ENCODE measurements around the gene CALU.

Gene CALU

DNA sequence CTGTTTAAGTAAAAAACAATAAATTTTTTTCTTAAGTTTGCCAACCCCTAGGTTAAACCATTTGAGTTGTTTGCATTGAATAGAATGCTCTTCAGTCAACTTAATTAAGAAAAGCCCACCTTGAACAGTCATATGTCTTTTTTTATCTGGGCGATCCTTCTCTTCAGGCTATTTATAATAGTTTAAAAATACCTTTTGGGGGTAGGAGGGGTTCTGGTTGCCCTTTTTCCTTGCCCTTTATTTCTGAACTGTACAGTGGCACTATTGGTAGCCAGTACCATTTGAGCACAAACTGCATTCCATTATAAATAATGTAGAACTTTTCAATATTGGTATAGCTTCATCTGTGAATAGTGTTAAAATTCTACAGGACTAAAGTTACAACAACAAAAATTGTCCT lies 13.1 kb downstream of the CALU start:
- no peak for DNase-seq

DNA sequence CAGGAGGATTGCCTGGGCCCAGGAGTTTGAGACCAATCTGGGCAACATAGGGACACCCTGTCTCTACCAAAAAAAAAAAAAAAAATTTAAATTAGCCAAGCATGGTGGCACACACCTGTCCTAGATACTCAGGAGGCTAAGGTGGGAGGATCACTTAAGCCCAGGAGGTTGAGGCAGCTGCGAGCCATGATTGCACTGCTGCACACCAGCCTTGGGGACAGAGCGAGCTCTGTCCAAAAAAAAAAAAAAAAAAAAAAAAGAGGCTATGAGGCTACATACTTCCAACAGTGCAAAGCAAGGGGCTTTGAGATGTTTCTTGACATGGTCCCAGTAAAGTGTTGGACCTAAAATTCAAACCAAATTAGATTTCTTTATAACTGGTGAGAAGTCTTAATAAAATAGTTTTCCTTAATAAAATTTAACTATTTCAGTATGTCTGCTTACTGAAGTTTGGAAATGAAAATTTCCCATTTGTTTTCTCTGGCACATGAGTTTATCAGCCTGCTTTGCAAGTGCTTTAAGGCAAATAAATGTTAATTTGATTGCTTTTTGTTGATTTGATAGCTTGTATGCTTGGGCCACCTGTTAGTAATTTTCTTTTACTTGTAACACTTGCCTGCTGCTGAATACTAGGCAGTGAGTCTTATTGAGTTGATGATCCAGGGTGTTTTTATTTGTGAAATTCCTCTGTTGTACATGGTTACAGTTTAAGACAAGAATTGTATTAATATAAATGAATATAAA lies 16.1 kb downstream of the CALU start:
- no peak for DNase-seq

DNA sequence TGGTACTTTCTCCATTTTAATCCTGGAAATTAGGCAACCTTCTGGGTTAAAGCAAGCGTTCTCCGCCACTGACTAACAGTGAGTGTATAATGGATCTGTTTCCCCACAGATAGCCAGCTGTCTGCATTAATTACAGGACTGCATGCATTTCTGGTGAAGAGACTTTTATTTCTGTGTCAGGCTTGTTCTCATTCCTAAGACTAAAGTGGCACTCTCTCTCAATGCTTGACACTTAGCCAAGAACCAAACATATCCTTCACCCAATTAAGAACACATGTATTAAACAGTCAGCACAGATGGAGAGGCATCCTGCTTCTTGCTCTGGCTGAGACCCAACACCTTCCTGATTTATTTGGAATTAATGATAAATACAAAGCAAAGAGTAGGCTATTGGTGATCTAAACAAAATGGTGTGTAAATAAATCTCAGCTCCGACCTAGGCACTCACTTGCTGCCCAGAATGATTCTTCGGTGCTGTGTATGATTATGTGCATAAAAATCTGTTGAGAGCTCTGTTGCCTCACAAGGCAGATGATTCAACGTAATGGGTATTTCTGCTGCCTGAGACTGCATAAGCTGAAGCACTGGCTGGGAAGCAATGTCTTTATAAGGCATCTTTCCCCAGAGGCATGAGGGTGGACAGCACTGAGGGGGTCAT lies 16.8 kb downstream of the CALU start:
- peak in 1 of 2 experiments; percentile 58 for DNase-seq

DNA sequence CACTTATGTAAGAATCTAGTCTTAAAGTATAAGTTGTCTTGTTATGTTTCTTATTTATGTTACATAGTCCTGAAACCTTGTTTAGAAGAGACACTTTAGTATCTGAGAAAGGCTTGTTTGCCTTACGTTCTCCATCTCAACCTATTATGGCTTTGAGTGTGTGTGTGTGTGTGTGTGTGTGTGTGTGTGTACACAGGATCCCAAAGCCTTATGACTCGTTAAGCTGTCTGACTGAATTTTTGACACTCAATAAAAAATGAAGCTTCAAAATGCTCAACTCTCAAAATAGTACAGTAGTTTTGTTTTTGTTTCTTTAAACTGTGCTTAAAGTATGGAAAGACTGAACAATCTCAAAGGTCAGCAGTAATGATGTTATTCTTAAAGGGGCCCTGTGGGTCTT lies 18.0 kb downstream of the CALU start:
- DNase-seq, result peak in 1 of 2 experiments; percentile 4

DNA sequence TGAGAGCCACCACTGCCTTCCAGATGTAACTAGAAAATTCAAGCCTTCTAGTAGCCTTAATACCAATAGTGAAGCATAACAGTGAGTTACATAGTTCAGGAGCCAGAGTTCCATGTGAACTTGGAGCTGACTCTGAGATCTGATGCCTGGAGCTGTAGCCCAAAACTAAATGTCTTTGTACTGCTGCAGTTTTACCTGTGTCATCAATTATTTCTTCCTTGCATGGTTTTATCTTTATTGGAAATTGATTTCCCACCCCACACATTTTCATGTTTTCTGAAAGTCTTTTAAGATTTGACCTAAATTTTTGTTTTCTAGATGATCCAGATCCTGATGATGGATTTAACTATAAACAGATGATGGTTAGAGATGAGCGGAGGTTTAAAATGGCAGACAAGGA lies 19.4 kb downstream of the CALU start:
- DNase-seq, result no peak

DNA sequence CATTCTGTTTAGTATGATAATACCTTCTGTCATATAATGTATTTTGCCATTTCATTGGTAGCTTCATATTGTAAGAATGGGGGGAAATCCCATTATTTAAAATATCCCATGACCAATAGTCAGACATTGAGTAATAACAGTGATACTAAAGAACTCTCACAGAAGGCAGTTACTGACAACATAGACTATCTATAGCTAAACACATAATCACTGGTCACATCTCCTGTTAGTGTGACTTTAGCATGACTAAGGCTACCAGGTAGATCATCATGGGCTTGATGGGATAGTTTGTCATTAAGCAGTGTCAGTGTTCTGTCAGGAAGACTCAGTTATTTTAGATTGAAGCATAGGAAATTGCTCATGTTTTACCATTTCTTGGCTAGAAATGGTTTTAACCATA lies 20.1 kb downstream of the CALU start:
- DNase-seq, result no peak

DNA sequence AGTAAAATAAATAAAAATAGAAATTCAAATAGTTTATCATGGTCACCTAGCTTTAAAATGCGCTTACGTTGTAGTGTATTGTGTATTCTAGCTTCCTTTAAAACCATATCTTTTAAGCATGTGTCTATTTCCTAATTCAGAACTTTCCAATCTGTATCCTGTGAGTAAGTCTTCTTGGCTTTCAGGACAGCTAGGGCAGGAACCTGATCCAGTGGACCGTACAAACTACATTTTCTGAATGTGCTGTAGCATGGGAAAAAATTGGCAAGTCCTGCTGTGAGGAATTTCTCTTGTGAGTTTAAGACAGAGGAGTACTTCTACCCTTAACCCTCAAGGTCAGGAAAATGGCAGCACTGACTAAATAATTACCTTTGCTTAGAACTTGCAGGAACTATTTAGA lies 24.4 kb downstream of the CALU start:
- no peak for DNase-seq

DNA sequence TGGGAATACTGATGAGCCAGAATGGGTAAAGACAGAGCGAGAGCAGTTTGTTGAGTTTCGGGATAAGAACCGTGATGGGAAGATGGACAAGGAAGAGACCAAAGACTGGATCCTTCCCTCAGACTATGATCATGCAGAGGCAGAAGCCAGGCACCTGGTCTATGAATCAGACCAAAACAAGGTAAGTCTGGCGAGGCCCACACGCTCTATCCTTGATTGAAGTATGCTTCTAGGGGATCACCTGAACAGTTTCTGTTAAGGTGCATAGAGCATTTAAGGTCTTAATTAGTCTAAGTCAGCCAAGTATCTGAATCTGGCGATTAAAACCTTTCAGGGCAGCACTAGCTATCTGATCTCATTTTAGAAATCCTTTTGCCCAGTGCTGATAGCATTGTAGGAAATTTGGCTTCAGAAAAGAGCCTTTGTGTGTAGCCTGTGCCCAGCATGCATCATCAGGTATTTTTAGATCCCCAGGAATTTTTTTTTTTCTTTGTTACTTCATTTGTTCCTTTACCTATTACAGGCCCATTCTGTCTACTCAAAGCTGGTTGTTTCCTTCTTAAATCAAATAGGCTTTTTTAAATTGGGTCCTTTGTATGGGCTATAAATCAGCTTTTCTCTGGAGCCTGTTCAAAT lies 28.4 kb downstream of the CALU start:
- no peak for DNase-seq

DNA sequence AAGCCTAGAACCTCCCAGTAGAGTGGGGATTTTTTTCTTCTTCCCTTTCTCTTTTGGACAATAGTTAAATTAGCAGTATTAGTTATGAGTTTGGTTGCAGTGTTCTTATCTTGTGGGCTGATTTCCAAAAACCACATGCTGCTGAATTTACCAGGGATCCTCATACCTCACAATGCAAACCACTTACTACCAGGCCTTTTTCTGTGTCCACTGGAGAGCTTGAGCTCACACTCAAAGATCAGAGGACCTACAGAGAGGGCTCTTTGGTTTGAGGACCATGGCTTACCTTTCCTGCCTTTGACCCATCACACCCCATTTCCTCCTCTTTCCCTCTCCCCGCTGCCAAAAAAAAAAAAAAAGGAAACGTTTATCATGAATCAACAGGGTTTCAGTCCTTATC lies 31.1 kb downstream of the CALU start:
- no peak for DNase-seq

DNA sequence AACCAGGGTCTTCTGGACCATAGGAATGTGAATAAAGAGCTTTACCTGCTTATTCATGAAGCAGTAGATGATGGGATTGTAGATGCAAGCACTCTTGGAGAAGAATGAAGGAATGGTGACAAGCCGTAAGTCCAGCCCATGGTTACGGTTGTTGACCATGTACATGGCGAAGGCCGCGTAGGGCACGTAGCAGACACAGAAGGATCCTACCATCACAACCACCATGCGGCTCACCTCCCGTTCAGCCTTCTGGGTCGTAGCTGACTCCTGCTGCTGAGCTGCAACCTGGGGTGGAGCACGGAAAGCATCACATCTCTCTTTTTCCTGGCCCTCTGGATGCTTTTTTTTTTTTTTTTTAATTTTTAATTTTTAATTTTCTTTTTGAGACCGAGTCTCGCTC lies 34.4 kb downstream of the CALU start:
- no peak for DNase-seq

DNA sequence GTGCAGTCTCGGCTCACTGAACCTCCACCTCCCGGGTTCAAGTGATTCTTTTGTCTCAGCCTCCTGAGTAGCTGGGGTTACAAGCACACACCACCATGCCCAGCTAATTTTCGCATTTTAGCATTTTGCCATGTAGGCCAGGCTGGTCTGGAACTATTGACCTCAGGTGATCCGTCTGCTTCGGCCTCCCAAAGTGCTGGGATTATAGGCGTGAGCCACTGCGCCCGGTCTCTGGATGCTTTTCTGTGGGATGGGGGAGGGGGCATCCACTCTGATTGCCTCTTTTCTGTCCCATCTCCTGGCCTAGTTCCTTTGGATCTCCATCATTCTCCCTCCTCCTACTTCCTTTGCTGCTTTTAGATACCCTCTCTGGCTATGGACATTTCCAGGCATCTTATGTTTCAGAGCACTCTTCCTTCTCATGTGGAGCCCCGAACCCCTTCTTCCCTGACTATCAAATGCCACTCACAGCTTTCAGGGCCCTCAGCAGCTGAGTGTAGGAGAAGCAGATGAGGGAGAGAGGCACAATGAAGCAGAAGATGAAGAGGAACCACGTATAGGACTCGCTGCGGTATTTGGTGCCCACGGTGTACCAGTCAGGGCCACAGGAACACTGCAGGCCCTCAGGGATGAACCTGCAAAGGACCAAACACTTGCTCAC lies 35.0 kb downstream of the CALU start:
- no peak for DNase-seq

DNA sequence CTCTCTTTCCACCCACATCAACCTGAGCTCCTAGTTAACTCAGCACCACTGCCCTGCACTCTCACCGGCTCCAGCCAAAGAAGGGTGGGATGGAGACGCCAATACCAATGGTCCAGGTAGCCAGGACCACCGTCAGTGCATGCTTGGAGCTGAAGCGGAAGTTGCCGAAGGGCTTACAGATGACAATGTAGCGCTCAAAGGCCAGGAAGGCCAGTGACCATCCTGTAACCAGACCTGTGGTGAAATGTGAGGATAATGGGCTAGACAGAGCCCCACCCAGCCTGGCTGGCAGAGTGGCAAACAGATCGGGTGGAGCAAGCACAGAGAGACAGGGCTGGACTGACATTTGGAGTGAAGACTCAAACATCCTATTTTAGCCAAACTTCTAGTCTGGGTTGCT lies 35.8 kb downstream of the CALU start:
- DNase-seq, result no peak

DNA sequence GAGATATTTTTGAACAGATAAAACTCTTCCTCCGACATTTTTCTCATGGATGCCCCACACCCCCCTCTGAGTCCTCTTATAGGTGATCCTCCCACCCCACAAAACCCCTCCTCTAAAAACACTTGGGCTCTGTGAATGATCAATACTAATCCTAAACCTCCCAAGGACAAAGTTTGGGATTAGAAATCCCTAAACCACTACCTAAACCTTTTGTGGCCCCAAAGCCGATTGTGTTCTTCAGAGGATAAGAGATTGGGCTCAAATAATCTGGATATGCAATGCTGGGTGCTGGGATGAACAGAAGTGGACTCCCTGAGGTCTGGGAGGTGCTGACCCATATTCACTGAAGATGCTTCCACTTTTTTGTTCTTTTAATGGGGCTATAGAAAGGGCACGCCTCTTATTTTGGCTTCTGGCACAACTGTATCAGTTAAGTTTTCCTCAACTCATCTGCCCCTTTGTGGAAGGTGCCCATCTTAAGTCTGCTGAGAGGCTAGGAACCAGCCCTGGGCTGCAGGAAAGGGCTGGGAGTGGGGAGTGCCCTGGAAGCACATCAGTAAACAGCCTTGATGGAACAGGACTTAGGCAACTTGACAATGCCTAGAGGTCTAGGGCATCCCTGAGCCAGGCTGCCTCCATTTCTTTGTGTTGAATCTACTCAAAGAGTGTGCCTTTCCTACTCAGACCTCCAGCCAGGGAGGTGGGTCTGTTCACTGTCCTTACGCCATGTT lies 36.8 kb downstream of the CALU start, which contains the start of gene OPN1SW:
OPN1SW (minus strand) TSS at position 51 of the 731 bp plus-strand sequence; CDS start at position 38, 13 bp downstream.
- no peak for DNase-seq

DNA sequence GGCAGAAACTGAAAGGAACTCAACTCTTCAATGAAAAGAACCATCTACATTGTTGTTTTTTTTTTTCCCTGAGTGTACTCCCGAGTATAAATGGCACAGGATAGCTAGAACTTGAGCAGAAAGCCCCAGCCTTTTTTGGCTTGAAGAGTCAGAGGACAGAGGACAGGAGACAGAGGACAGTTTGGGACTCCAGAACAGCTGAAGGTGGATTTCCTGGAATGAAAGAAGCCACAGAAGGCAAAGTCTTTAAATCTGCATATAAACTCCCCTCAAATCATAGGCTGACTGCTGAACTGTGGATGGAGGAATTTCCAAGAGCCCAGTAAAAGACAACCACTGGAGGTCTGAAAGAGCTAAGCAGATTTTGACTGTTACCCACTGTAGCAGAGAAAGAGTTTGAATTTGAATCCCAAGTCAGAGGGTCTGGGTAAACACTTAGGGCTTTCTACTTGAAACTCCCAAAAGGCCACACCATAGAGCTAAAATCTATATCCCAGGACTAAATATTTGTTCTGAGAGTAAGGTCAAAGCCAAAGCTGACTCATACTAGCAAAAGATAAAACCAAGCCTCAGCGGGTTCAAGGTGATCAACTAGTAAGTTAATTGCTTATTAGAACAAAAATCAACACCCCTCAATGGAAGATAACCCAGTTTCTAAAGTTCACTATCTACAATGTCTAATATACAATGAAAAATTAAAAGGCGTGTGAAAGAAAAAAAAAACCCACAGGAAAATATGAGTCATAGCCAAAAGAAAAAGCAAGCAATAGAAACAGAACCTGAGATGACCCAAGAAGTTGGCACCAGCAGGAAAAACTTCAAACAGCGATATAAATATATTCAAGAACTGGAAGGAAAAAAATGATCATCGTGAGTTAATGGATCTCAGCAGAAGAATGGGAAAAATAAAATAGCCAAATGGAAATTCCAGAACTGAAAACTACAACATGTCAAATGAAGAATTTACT lies 38.3 kb downstream of the CALU start:
- DNase-seq, result no peak

DNA sequence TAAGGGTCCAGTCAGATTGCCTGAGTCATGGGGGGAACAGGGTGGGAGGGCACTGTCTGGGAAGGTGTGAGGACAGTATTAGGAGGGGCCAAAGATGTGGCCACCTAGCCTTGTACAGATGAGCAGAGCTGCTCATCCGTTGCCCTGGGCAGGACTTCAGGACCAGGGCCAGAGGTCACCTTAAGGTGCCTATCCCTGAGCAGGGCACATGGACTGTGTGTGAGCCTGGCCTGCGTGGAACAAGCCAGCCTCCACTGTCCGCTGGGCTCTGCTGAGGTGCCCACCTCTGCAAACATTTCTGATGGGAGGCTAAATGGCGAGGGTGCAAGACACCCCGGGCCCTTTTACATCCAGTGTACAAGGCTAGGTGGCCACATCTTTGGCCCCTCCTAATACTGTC lies 39.8 kb downstream of the CALU start:
- DNase-seq, result no peak

DNA sequence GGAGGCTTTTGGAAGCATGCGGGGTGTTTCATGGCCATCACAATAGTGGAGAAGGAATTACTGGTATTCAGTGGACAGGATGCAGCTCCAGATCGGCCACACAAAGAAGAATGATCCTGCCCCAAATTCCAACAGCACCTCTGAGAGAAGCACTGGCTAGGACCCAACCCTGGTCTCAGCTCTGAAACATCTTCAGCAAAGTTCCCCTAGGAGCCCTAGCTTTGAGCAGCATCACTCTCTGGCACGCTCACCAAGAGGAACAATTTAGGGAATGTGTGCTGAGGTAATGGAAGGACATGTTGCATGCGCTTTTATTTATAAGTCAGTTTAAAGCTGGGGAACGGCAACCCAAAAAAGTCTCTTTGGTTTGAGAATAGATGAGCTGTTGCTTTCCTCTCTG lies 42.0 kb downstream of the CALU start:
- no peak for DNase-seq

DNA sequence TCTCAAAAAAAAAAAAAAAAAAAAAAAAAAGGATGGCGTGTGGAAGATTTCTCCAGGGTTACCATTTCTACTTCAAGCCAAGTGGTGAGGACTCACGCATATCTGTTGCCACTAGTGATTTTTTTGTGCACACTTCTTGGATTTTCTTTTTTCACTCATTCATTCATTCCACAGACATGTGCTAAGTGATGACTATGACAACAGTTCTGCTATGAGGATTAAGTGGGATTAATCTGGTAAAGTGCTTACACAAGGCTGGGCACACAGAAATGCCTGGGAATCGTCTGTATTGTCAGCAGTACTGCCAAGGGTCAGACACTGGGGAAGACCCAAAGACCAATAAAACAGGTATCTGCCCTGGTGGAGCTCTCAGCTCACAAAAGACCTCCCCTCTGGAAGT lies 42.7 kb downstream of the CALU start:
- DNase-seq, result no peak

DNA sequence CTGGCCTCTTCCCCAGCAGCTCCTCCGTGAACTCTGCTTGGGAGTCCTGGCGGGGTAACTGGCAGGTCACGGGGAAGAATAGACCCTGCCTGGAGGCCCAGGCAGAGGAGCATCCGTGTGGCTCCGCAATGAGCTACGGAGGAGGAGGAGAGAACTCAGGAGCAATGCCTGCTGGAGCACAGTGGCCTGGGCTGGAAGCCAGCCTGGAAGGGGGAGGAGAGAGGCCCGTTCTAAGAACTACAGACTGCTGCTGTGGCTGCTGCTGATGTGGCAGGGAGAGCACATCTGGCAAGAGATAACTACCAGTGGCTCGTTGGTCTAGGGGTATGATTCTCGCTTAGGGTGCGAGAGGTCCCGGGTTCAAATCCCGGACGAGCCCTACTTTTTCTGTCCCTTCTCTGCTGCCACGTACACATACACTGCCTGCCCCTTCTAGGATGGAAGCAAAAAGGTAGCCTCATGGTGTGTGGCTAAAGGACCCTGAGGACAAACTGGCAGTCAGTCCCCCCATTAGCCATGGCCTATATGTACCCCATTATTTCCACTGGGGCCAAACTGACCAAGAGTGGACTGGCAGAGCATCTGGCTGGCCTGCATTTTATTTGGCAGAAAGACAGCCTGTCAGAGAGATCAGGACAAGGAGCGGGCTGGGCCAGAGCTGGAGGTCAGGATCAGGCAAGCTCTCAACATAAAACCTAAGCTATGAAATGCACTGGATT lies 44.1 kb downstream of the CALU start:
- no peak for DNase-seq

DNA sequence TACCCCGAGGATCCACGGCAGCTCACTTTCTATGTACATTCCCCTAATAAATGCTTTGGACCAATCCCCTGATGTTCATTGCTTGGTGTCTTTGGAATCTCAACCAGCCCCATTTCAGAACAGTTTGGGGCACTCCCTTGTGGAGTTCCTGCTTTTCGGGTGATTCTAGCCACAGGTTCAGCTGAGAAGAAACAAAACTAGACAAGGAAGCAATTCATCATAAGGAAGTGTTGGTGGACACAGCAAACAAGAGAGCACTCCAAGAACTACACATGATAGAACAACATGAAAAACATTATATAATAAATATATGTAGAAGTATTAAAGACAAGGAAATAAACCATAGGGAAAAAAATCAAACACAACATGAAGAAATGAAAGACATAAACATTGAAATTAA lies 46.6 kb downstream of the CALU start:
- DNase-seq, result no peak

DNA sequence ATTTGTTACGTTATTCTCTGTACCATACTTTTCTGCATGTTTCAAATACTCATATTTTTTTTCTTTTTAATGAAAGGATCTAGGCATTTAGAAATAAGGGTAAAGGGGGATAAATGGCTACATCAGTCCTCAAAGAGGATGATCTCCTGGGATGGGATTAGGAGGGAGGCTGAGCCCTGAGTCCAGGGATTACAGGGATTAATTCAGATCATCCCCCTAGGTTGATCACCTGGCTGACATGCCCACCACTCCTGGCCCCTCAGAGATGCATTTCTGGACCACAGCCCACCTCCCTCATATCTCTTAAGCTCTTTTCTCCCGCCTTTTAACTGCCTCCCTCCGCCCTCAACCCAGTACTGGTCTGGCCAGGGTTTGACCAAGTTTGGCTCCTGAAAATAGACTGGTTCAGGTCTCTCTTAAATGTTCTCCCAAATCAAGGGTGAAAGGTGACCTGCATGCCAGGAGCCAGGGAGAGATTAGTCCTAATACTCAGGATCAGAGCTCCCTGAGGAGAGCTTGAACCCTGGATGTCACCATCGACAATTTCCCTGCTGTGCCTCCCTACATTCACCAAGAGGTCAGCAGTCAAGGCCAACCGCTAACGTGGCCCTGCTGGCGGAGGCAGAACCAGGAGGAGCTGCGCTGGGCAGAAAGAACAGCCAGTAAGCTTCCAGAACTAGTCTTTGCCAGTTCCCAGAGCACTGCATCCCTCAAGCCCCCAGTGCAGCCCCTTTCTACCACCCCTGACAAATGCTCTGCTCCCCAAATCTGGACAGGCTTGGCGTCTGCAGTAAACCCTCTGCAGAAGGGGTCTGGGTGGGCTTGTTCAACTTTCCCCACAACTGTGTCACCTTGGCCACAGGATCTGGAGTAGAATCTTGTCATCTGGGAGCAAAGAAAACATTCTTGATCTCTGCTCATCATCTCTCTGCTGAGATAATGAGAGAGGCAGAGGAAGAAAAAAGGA lies 49.6 kb downstream of the CALU start:
- no peak for DNase-seq
